NCI-H146 treated with DMSO at 0.1 percent for 48 hours (cell line): ENCODE measurements around the gene HSPA12B.

ENCODE experiments used
- DNase-seq: peaks from one replicate; lab custom pipeline; 2025; ENCODE audit not compliant: unreplicated experiment; lab: John Stamatoyannopoulos, UW

HSPA12B gene

DNA sequence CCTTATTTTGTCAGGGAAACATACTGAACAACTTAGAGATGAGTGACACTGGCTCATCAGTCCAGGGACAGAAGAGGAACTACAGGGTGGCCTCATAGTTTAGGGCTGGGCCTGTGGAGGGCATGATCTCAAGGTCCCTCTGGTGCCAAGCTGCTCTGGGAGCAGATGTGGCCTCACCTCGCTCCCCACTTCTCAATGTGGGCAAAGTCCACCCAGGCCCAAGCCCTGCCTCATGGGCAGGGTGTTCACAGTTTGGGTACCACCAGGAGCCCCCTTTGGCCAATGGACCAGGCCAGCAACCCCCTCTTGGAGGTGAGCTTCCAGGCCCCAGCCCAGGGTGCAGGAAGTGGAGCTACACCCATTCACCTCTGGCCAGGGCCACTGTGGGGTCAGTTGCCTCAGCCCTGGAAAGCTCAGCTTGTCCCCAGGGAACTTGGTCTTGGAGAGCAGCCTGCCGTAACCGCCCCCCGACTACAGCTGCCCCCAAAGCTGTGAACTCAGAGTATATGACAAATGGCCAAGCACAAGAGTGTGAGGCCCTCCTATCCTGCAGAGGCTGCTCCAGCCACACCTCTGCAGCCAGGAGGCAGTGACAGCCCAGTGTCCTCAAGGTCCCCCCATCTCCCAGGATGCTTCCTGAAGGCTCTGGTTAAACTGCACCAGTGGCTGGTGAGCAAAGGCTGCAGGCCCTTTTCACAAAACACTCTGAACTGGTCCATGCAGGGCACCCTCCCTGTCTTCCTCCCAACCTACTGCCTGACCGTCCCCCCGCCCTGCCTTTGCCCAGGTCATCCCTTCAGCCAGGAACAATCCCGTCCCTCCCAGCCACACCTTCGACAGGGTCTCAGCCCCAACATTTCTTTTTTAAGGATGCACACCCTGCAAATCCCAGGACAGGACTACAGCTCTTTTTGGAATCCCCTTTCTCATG is 31.5 kb downstream of the HSPA12B start:
- no peak for DNase-seq

- no peak for DNase-seq
Measured at GRCh38 chr20:3764659-3765058, 32.2 kb downstream of the HSPA12B start.

GRCh38 chr20:3765171-3765882 is 32.8 kb downstream of the HSPA12B start:
- no peak for DNase-seq

DNA sequence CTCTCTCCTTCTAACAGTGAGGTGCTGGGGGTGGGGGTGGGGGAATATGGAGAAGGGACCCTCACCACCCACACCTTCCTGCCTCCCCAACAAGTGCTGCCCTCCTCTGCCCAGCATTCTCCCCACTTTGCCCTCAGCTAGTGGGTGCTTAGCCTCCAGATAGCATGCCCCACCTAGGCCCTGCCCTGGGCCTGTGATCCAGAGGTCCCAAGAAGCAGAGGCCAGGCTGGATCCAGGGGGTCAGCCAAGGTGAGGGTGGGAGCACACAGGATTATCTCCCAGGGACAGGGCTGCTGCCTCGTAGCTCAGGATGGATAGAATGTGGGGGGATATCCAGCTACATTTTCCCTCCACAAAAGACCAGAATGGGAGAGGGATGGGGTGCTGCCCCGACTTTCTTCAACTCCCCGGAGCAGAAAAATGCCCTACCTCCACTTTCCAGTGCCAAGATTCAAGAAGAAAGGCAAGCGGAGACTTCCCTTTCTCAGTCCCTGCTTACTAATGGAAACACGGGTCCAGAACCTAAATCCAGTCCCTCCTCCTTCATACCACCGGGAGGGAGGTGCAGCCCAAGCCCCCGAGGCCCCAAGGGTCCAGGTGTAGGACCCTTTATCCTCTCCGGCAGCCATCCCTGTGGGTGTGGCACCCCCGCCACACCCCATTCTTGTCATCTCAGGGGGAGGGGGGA is 34.1 kb downstream of the HSPA12B start:
- no peak for DNase-seq

- DNase-seq, result no peak
Measured at GRCh38 chr20:3767110-3767426, 34.6 kb downstream of the HSPA12B start.

DNA sequence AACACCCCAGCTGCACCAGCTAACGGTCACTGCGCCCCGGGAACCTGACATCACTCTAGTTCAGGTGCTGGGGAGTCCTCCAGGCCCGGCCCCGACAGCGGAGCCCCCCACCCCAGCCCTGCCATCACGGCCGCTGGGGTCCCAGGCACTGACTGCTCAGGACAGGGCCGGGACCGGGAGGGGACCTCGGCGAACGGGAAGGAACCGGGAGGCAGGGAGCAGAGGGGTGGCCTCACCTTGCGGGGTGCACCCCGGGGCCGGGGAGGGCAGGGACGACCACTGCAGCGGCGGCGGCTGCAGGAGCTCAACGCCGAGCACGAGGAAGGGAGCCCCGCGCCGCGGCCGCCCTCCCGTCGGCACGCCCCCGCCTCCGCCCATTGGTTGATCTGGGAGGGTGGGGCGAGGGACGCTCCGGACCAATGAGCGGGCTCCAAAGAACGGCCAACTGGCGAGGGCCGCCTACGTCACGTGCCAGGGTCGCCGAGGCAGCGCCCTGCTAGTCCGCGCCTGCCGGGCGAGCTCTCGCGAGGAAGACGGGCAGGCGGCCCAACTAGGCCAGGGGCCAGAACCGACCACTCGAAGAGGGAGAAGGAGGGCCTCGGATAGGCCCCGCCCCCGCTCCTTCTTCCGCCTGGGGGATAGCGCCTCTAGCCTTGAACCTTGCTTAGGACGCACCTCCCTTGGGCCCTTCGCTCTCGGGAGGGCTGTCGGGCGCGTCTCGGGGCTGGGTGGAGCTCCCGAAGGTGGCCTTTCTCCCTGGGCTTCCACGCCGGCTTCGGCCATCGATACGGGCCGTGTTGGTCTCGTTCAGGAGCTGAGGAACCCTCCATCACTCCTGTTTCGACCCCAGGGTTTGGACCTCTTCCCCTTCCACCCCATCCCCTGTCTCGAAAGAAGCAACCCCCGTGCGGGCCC is 35.2 kb downstream of the HSPA12B start, which contains the start of gene ADISSP:
Gene ADISSP (minus strand): TSS at position 327 of the 915 bp plus-strand sequence. CDS start 7,653 bp downstream, outside the sequence.
- peak; percentile 96 for DNase-seq

- DNase-seq, result peak; percentile 63
Measured at GRCh38 chr20:3768342-3769130, 36.1 kb downstream of the HSPA12B start.

- no peak for DNase-seq
Measured at GRCh38 chr20:3771552-3772058, 39.1 kb downstream of the HSPA12B start.

- DNase-seq, result no peak
Measured at GRCh38 chr20:3775457-3776108, 43.1 kb downstream of the HSPA12B start.

- DNase-seq, result no peak
Measured at GRCh38 chr20:3777381-3777715, 44.9 kb downstream of the HSPA12B start.

- DNase-seq, result peak; percentile 53
Measured at GRCh38 chr20:3777716-3778629, 45.5 kb downstream of the HSPA12B start.

- DNase-seq, result no peak
Measured at GRCh38 chr20:3778976-3779375, 46.5 kb downstream of the HSPA12B start.

GRCh38 chr20:3781153-3781910 is 48.8 kb downstream of the HSPA12B start, which contains the start of gene SPEF1:
Gene SPEF1, minus strand, starts transcription at chr20:3781448. Its CDS starts 161 bp downstream, at chr20:3781287.
- peak; percentile 93 for DNase-seq

DNA sequence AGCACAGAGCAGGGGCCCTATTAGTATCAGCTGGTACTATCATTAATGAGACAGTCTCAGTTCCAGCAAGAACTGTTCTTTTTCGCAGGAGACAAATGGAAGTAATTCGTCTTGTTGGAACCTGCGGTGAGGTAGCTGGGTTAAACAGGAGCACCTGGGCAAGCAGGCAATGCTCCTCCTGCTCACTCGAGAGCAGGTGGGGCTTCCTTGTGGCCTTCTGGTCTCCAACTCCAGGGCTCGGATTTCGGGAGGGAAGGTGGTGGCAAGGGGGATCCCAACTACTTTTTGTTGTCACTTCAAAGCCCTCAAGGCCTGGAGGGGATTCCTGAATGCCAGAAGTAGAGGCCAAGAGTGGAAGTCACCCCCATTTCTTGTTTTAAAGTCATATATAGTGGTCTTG is 50.1 kb downstream of the HSPA12B start:
- DNase-seq, result no peak

- DNase-seq, result no peak
Measured at GRCh38 chr20:3783068-3783489, 50.6 kb downstream of the HSPA12B start.

DNA sequence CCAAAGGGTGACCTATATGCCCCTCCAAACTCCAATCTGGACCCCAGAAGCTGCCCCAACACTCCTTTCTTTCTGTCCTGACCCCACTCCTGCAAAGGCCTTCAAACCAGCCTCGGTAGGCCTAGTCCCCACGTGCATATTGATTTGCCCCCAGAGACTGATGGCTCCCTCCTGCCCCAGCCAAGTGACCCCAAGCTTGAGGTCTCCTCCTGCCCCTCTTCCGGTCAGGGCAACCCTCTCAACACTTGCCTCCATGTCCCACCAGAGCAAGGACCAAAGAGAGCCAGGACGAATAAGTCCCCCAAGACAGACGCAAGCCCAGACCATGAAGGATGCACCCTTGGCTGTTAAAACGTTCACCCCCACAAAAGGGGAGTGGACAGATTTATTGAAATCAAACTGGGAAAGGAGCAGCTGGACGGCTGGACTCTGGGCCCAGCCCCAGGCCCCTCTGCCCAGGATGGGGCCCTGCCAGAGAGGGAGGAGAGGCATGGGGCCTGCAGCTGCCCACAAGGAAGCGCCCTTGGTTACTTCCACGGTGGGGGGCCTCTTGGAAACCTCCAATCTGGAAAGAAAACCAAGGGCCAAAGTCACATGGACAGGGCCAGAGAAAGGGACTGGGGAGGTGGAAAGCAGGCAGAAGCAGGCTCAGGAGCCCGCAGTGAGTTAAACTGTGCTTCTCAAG is 51.2 kb downstream of the HSPA12B start:
- DNase-seq, result no peak
